Spleen (tissue), 7 donors: ENCODE results near the gene FAM53B.
A peak's percentile ranks its signal among the peaks of the same experiment; 100 is the strongest.

ENCODE experiments used
- CTCF ChIP-seq, 11 experiments: fragments of 200-600 bp in 7 of 11; fragments of 450-650 bp in 4 of 11; sonication (generic) in 4 of 11; IDR thresholded peaks in 8 of 11; conservative IDR thresholded peaks in 3 of 11; 1 replicate in 7 of 11; 2 replicates in 4 of 11; pipeline versions ENCODE4 v1.4.0 to v1.8.0; 2016 to 2021; ENCODE audit warnings: antibody characterized with exemption in 11 of 11, inconsistent platforms in 4 of 11, mild to moderate bottlenecking in 1 of 11
- POLR2A ChIP-seq, 3 donors: fragments of 450-650 bp; IDR thresholded peaks; one replicate each; pipeline ENCODE4 v1.5.1; 2017; ENCODE audit warnings: antibody characterized with exemption in 3 of 3, mild to moderate bottlenecking in 1 of 3
- donor health status: DM: no; HTN: no; CAD: no; lungs with moderate emphysema.
- donor health status: DM: no; HTN: no; CAD: no.
- donor health status: DM: no; HTN: no; CAD: no.

GRCh38 chr10:124713679-124714255 lies 30.4 kb downstream of the FAM53B start:
- TF ChIP-seq POLR2A (IDR thresholded peaks at IDR 0.05) (no peak), CTCF (IDR thresholded peaks at IDR 0.05 in 8 of 11, conservative IDR thresholded peaks at IDR 0.05 in 3 of 11) (peak in 1 of 11 experiments; percentile 26)
